MM.1S (cell line): ENCODE data around the gene CDC6.
A peak's percentile ranks its signal among the peaks of the same experiment; 100 is the strongest.

ENCODE experiments used
- DNase-seq: peaks from one replicate; pipeline ENCODE4 v3.0.0-alpha.2; 2015
- H2AFZ ChIP-seq: fragments of 300-600 bp; sonication (generic); 2 replicates; pipeline ENCODE4 v1.6.0; 2016; ENCODE audit warnings: antibody characterized with exemption, low read length
- H3F3A ChIP-seq: fragments of 300-600 bp; sonication (generic); 2 replicates; pipeline ENCODE4 v1.6.1; 2016; ENCODE audit warnings: mild to moderate bottlenecking, antibody characterized with exemption, low read length, moderate library complexity, mixed read lengths; ENCODE audit not compliant: insufficient read depth
- H3K27ac ChIP-seq: fragments of 300-600 bp; sonication (generic); 2 replicates; pipeline ENCODE4 v1.5.1; 2016; ENCODE audit warnings: mild to moderate bottlenecking, low read length
- H3K27me3 ChIP-seq: fragments of 300-600 bp; sonication (generic); replicated peaks from 2 replicates; pipeline ENCODE4 v1.6.0; 2016; ENCODE audit warnings: low read length; ENCODE audit not compliant: insufficient read depth
- H3K36me3 ChIP-seq: fragments of 300-600 bp; sonication (generic); replicated peaks from 2 replicates; pipeline ENCODE4 v1.6.1; 2016; ENCODE audit warnings: mild to moderate bottlenecking, low read length, mixed read lengths; ENCODE audit not compliant: insufficient read depth
- H3K4me1 ChIP-seq: fragments of 300-600 bp; sonication (generic); 2 replicates; pipeline ENCODE4 v1.6.1; 2016; ENCODE audit warnings: low read length, mixed read lengths
- H3K4me2 ChIP-seq: fragments of 300-600 bp; sonication (generic); 2 replicates; pipeline ENCODE4 v1.6.0; 2016; ENCODE audit warnings: low read depth, low read length
- H3K4me3 ChIP-seq: fragments of 300-600 bp; sonication (generic); 2 replicates; pipeline ENCODE4 v1.5.1; 2016; ENCODE audit warnings: low read length, mixed read lengths
- H3K79me2 ChIP-seq: fragments of 300-600 bp; sonication (generic); 2 replicates; pipeline ENCODE4 v1.6.1; 2016; ENCODE audit warnings: mixed run types, low read length, mixed read lengths
- H3K9ac ChIP-seq: fragments of 300-600 bp; sonication (generic); 2 replicates; pipeline ENCODE4 v1.6.1; 2016; ENCODE audit warnings: low read length, mixed read lengths
- H3K9me2 ChIP-seq: fragments of 300-600 bp; sonication (generic); replicated peaks from 2 replicates; pipeline ENCODE4 v1.6.1; 2016; ENCODE audit warnings: mild to moderate bottlenecking, low read length, mixed read lengths; ENCODE audit not compliant: insufficient read depth
- H3K9me3 ChIP-seq: fragments of 300-600 bp; sonication (generic); replicated peaks from 2 replicates; pipeline ENCODE4 v1.6.1; 2016; ENCODE audit warnings: mild to moderate bottlenecking, low read length, mixed read lengths; ENCODE audit not compliant: insufficient read depth
- H4K20me1 ChIP-seq: fragments of 300-600 bp; sonication (generic); 2 replicates; pipeline ENCODE4 v1.6.1; 2016; ENCODE audit warnings: mild to moderate bottlenecking, low read length, moderate library complexity, mixed read lengths; ENCODE audit not compliant: insufficient read depth
- CTCF ChIP-seq: fragments of 300-600 bp; sonication (generic); IDR thresholded peaks from 2 replicates; pipeline ENCODE4 v1.5.1; 2016; ENCODE audit warnings: antibody characterized with exemption, low read length, mixed read lengths
- EZH2 ChIP-seq: fragments of 300-600 bp; sonication (generic); optimal IDR thresholded peaks from 2 replicates; pipeline ENCODE3; 2017; ENCODE audit warnings: low read depth, mild to moderate bottlenecking, antibody characterized with exemption, low read length, mixed read lengths
- EZH2phosphoT487 ChIP-seq: fragments of 300-600 bp; sonication (generic); IDR thresholded peaks from 2 replicates; pipeline ENCODE4 v1.6.1; 2018; ENCODE audit warnings: antibody characterized with exemption, low read length

The CDC6 gene

GRCh38 chr17:40309949-40310510 lies 22.4 kb downstream of the CDC6 start:
- Histone ChIP-seq H3K4me1 (peaks cover 85% of the 10 kb centered on the region), H3K79me2 (0 out of 2 replicates have a peak, but pooled peaks cover 12% of the 10 kb centered on the region), H3K4me3 (no peak overlapping the region)

GRCh38 chr17:40310882-40311391 lies 23.3 kb downstream of the CDC6 start:
- peak overlapping the region; percentile 85 for H3K4me2 ChIP-seq

More at GRCh38 chr17:40309949-40310510, 22.4 kb downstream of the CDC6 start:
- H3K4me2 ChIP-seq = peak overlapping the region; percentile 85; the same call in 1 of the 2 replicates
- TF ChIP-seq EZH2phosphoT487 (no peak), CTCF (no peak), EZH2 (no peak)
- DNase-seq = no peak
- no peak overlapping the region for H3K9ac ChIP-seq
- no peak overlapping the region for H2AFZ ChIP-seq
- H3K9me3 ChIP-seq = no peaks in the 10 kb centered on the region
- peak overlapping the region; percentile 84; the same call in 1 of the 2 replicates for H3K27ac ChIP-seq
- no peaks in the 10 kb centered on the region for H3K27me3 ChIP-seq
- H3K36me3 ChIP-seq = no peaks in the 10 kb centered on the region
- peaks cover 41% of the 10 kb centered on the region for H3F3A ChIP-seq
- H3K9me2 ChIP-seq = no peaks in the 10 kb centered on the region
- H4K20me1 ChIP-seq = no peaks in the 10 kb centered on the region

DNA sequence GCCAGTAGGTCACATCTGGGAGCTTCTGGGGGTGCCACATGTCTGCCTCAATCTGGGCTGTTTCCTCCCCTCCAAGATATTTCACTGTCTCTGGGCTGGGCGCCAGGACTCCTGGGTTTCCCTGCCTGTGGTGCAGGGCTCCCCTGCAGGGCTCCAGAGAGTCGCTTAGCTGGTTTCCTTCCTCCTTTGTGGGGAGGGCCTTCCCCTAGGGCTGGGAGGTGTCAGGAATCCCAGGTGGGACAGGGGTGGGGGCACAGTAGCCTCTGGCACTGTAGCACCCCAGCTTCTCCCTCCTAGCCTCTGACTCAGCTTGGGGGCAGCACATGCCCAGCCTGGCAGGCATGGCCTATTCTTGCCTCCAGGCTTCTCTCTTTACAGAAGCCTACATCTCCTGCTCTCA lies 23.9 kb downstream of the CDC6 start:
- no peaks in the 10 kb centered on the region for H3K36me3 ChIP-seq
- peak overlapping the region; percentile 48 for H3K9ac ChIP-seq
- H3K9me2 ChIP-seq = no peaks in the 10 kb centered on the region
- H3K27me3 ChIP-seq = no peaks in the 10 kb centered on the region
- no peak overlapping the region for H2AFZ ChIP-seq
- 0 out of 2 replicates have a peak overlapping the region, but pooled peaks have one; percentile 29 for H3K4me3 ChIP-seq
- H3F3A ChIP-seq = peaks cover 49% of the 10 kb centered on the region
- peak; percentile 7; the same call in 1 of the 2 replicates for TF ChIP-seq CTCF
- TF ChIP-seq EZH2phosphoT487 = no peak
- 0 out of 2 replicates have a peak, but pooled peaks cover 2% of the 10 kb centered on the region for H3K79me2 ChIP-seq
- H3K4me2 ChIP-seq = peak overlapping the region; percentile 85
- H3K4me1 ChIP-seq = peaks cover 97% of the 10 kb centered on the region
- no peaks in the 10 kb centered on the region for H3K9me3 ChIP-seq
- no peak for DNase-seq
- peak overlapping the region; percentile 84 for H3K27ac ChIP-seq
- H4K20me1 ChIP-seq = no peaks in the 10 kb centered on the region

More at GRCh38 chr17:40310882-40311391, 23.3 kb downstream of the CDC6 start:
- Histone ChIP-seq H2AFZ (no peak overlapping the region), H3K27ac (peak overlapping the region; percentile 84; the same call in 1 of the 2 replicates), H3K36me3 (no peaks in the 10 kb centered on the region), H3K4me1 (peaks cover 94% of the 10 kb centered on the region), H3K4me3 (no peak overlapping the region), H3K79me2 (0 out of 2 replicates have a peak, but pooled peaks cover 8% of the 10 kb centered on the region), H3F3A (peaks cover 50% of the 10 kb centered on the region), H3K9me2 (no peaks in the 10 kb centered on the region), H3K9ac (peak overlapping the region; percentile 48; the same call in 1 of the 2 replicates), H3K27me3 (no peaks in the 10 kb centered on the region), H4K20me1 (no peaks in the 10 kb centered on the region), H3K9me3 (no peaks in the 10 kb centered on the region)
- TF ChIP-seq EZH2 (no peak), EZH2phosphoT487 (no peak), CTCF (no peak)
- DNase-seq = no peak
